Heart right ventricle (tissue), 16 donors: Measurements from ENCODE around the gene TAS2R41. TPM values are rescaled to one million over a fixed set of nuclear protein-coding genes. Genes with fewer than 3 reads are reported as not detected.

Experiments
- ATAC-seq, 8 donors: fragments of 200-7000 bp; cut with Tn5 transposase; one replicate each; pipeline ENCODE4 v1.9.1; 2020; ENCODE audit warnings: mild to moderate bottlenecking in 8 of 8, moderate library complexity in 8 of 8, moderate number of reproducible peaks in 1 of 8
- DNase-seq, 2 donors: peaks; one replicate each; pipeline ENCODE4 v3.0.0-alpha.2; 2020
- H3K27ac ChIP-seq, 10 donors: fragments of 200-600 bp; sonication (generic) in 2 of 10; one replicate each; pipeline versions ENCODE4 v1.5.0 to v1.8.0; 2020 to 2022; ENCODE audit warnings: mild to moderate bottlenecking in 3 of 10
- H3K27me3 ChIP-seq, 7 donors: fragments of 200-600 bp; one replicate each; pipeline ENCODE4 v1.8.0; 2021 to 2022; ENCODE audit warnings: mild to moderate bottlenecking in 2 of 7
- H3K36me3 ChIP-seq, 9 donors: fragments of 200-600 bp; sonication (generic) in 1 of 9; one replicate each; pipeline versions ENCODE4 v1.5.0 to v1.8.0; 2020 to 2022; ENCODE audit warnings: mild to moderate bottlenecking in 2 of 9
- H3K4me1 ChIP-seq, 9 donors: fragments of 200-600 bp; sonication (generic) in 1 of 9; one replicate each; pipeline versions ENCODE4 v1.5.0 to v1.8.0; 2020 to 2022; ENCODE audit warnings: mild to moderate bottlenecking in 4 of 9
- H3K4me3 ChIP-seq, 10 donors: fragments of 200-600 bp; sonication (generic) in 2 of 10; one replicate each; pipeline versions ENCODE4 v1.5.0 to v1.8.0; 2020 to 2022; ENCODE audit warnings: mild to moderate bottlenecking in 7 of 10, moderate library complexity in 2 of 10
- H3K9me3 ChIP-seq, 11 donors: fragments of 200-600 bp in 10 of 11; sonication (generic) in 2 of 11; one replicate each; pipeline versions ENCODE4 v1.5.0 to v1.8.0; 2013 to 2022; ENCODE audit warnings: mild to moderate bottlenecking in 2 of 11, control low read depth in 1 of 11, moderate library complexity in 1 of 11
- CTCF ChIP-seq, 9 donors: fragments of 200-600 bp; sonication (generic) in 2 of 9; IDR thresholded peaks; one replicate each; pipeline versions ENCODE4 v1.5.0 to v1.8.0; 2021 to 2022; ENCODE audit warnings: antibody characterized with exemption in 9 of 9, mild to moderate bottlenecking in 5 of 9, moderate library complexity in 1 of 9
- WGBS, 2 donors: extraction: QIAGEN DNeasy Blood & Tissue Kit; methylation state at CpG; one replicate each; pipeline ENCODE4 v1.1.7; 2013; ENCODE audit warnings: inconsistent platforms in 1 of 2; 5-methylcytosine and 5-hydroxymethylcytosine counted together
- intact Hi-C, 10 donors: fragments of 100-400 bp; cut with DNase I; formaldehyde crosslinking; loops; one replicate each; pipeline versions ENCODE4 v1.11.1 to v1.14.2; 2022
- polyA plus RNA-seq, 2 donors: library from polyadenylated mRNA; stranded (reverse); fragments of 200-250 nt; gene quantifications; one replicate each; pipeline ENCODE4 v1.2.3, GENCODE V29; 2013
- total RNA-seq, 10 donors: library from RNA; stranded (reverse); fragmentation: NEBNext Ultra II Directional in 3 of 10; extraction: Animal tissue kit (Norgen Biotek cat#: 25700) in 3 of 10; gene quantifications; one replicate each; pipeline versions ENCODE4 v1.2.1 to v1.2.4, GENCODE V29; 2021 to 2023
- donor health status: Arrhythmogenic right ventricular cardiomyopathy.
- donor health status: ischemic (EF 13 %, LVEDD 7.1; RV severe dilation, severe dysfunction).
- donor health status: healthy with polysubstance abuse.
- donor health status: DM: no; HTN: yes; CAD: no.
- donor health status: DM: no; HTN: no; CAD: no.
- donor health status: ischemic (EF 25% LVEDD 6.9; RV normal size, moderate dysfunction).
- donor health status: ischemic (EF 25% LVEDD 5.7; RV mildly dilated, moderate dysfunction).
- donor health status: healthy.
- donor health status: DM: yes; HTN: yes; CAD: no.
- donor health status: Ischemic cardiomyopathy.
- donor health status: ischemic (EF 35%, LVEDD 5.7; RV mildly dilated, moderate dysfunction).
- donor health status: nonischemic (EF 11% LVEDD 7.7; RV severe dilation, severe dysfunction).
- donor health status: DM: yes; HTN: yes; CAD: no.
- donor health status: PGD.
- donor health status: ischemic (EF 29% LVEDD 5.4; RV normal size, mild dysfunction).
- donor health status: nonischemic (EF 23%, LVEDD 6.1; RV moderate dilation, normal function).

TAS2R41 gene
- total and polyA plus RNA-seq, 12 donors = 0.40 TPM; not detected in 11

- H3K9me3 ChIP-seq = no peaks in the 10 kb centered on the region
- H3K27me3 ChIP-seq = no peaks in the 10 kb centered on the region
- no peak for ATAC-seq
- peak overlapping the region in 2 of 10 donors; percentile 18 to 26 for H3K27ac ChIP-seq
- intact Hi-C loops = no loop called here
- H3K36me3 ChIP-seq = no peaks in the 10 kb centered on the region
- WGBS, 2 donors = 78 to 89% methylated on average over 1 of the region's 1 CpG
- peaks cover 0 to 57% (median 27%) of the 10 kb centered on the region in 9 donors for H3K4me1 ChIP-seq
- no peak for TF ChIP-seq CTCF (IDR thresholded peaks at IDR 0.05)
- DNase-seq = no peak
- no peak overlapping the region for H3K4me3 ChIP-seq
These were observed 16.1 kb downstream of the TAS2R41 start for GRCh38 chr7:143493751-143494150.

GRCh38 chr7:143494622-143495021 is 16.9 kb downstream of the TAS2R41 start:
- Histone ChIP-seq H3K9me3 (no peaks in the 10 kb centered on the region), H3K27me3 (no peaks in the 10 kb centered on the region), H3K4me1 (peaks cover 0 to 66% (median 34%) of the 10 kb centered on the region in 9 donors), H3K36me3 (no peaks in the 10 kb centered on the region), H3K4me3 (no peak overlapping the region), H3K27ac (no peak overlapping the region)
- ATAC-seq (no peak), DNase-seq (no peak)
- WGBS, 2 donors = 64 to 73% methylated on average over 1 of the region's 1 CpG
- TF ChIP-seq CTCF (IDR thresholded peaks at IDR 0.05) = no peak
- intact Hi-C loops = no loop called here

- no peaks in the 10 kb centered on the region for H3K36me3 ChIP-seq
- no peak for TF ChIP-seq CTCF (IDR thresholded peaks at IDR 0.05)
These were observed 18.2 kb downstream of the TAS2R41 start for GRCh38 chr7:143495851-143496250.

GRCh38 chr7:143496263-143496662 is 18.6 kb downstream of the TAS2R41 start:
- H3K4me1 ChIP-seq = peaks cover 0 to 66% (median 47%) of the 10 kb centered on the region in 9 donors
- H3K9me3 ChIP-seq = no peaks in the 10 kb centered on the region
- 68 to 72% methylated on average over 3 of the region's 3 CpGs for WGBS, 2 donors
- intact Hi-C loops = no loop called here
- no peaks in the 10 kb centered on the region for H3K27me3 ChIP-seq
- H3K36me3 ChIP-seq = no peaks in the 10 kb centered on the region
- no peak overlapping the region for H3K27ac ChIP-seq
- ATAC-seq (no peak), DNase-seq (no peak)
- TF ChIP-seq CTCF (IDR thresholded peaks at IDR 0.05) = no peak
- no peak overlapping the region for H3K4me3 ChIP-seq

More at GRCh38 chr7:143495851-143496250, 18.2 kb downstream of the TAS2R41 start:
- peaks cover 0 to 70% (median 46%) of the 10 kb centered on the region in 9 donors for H3K4me1 ChIP-seq
- intact Hi-C loops = no loop called here
- no peak overlapping the region for H3K27ac ChIP-seq
- H3K27me3 ChIP-seq = no peaks in the 10 kb centered on the region
- DNase-seq (no peak), ATAC-seq (no peak)
- H3K4me3 ChIP-seq = no peak overlapping the region
- H3K9me3 ChIP-seq = no peaks in the 10 kb centered on the region
